ENCODE measurements around the gene FOXRED2. TPM values are rescaled to one million over a fixed set of nuclear protein-coding genes. Genes with fewer than 3 reads are reported as not detected.

FOXRED2 gene
- total RNA-seq, 1 donor from 2014 or later = 10.6 TPM

- DNase-seq = no peak
Measured at GRCh38 chr22:36447632-36448031, 59.2 kb downstream of the FOXRED2 start.

- no peak for DNase-seq
Measured at GRCh38 chr22:36445158-36445668, 61.6 kb downstream of the FOXRED2 start.

GRCh38 chr22:36443198-36443770, 63.6 kb downstream of the FOXRED2 start:
- no peak for DNase-seq

- DNase-seq = no peak
Measured at GRCh38 chr22:36442506-36443197, 64.2 kb downstream of the FOXRED2 start.

- no peak for DNase-seq
Measured at GRCh38 chr22:36440429-36441002, 66.3 kb downstream of the FOXRED2 start.

- DNase-seq = no peak
Measured at GRCh38 chr22:36439481-36440271, 67.2 kb downstream of the FOXRED2 start.

Small RNAs within 50 kb of the gene (small RNA-seq; reads per million reads assigned to genes)
- not detected for gene RF00019

Other genes starting within 250 kb of the FOXRED2 start
- 34.6 TPM for gene MYH9, start 119.1 kb downstream of the FOXRED2 start, total RNA-seq
- 14.3 TPM for gene TXN2, start 25.4 kb downstream of the FOXRED2 start, total RNA-seq
- 200 TPM for gene EIF3D, start 22.1 kb upstream of the FOXRED2 start, total RNA-seq
- 3.1 TPM for gene CACNG2, start 196.7 kb upstream of the FOXRED2 start, total RNA-seq

Measured in occipital lobe (tissue), 3 donors.